ENCODE measurements around the gene TCTA. TPM values are rescaled to one million over a fixed set of nuclear protein-coding genes. Genes with fewer than 3 reads are reported as not detected.

The TCTA gene
- total and polyA plus RNA-seq, 10 of the 15 experiments (the other 5 are each of a cell fraction or from before 2014, with no cell fraction given) = 6.5 to 30.5 (median 18.3) TPM

GRCh38 chr3:49383387-49383786 is 28.8 kb upstream of the TCTA start:
- FAIRE-seq = no peak
- intact Hi-C loops (cut with micrococcal nuclease; ENCODE audit: unreplicated experiment) = no loop called here
- no peak for DNase-seq (ENCODE audit: low read depth, low spot score)
- Histone ChIP-seq H3K9ac (ENCODE audit: control insufficient read depth, insufficient read depth, low read length) (no peak overlapping the region), H3K4me3 (no peak overlapping the region), H3K4me2 (ENCODE audit: control insufficient read depth, insufficient read depth) (no peak overlapping the region), H3K9me3 (replicated peaks; ENCODE audit: control insufficient read depth, insufficient read depth, low read length) (peaks cover 15% of the 10 kb centered on the region), H3K27ac (ENCODE audit: control insufficient read depth, insufficient read depth) (no peak overlapping the region), H4K20me1 (ENCODE audit: control insufficient read depth, insufficient read depth) (no peaks in the 10 kb centered on the region), H3K36me3 (ENCODE audit: control insufficient read depth in 2 of 2, insufficient read depth in 2 of 2, low read length in 1 of 2) (peaks cover 3 to 6% of the 10 kb centered on the region in 2 experiments; a peak in 3 of 4 replicates), H3K27me3 (replicated peaks in 1 of 2; ENCODE audit: control insufficient read depth in 2 of 2, insufficient read depth in 2 of 2, low read length in 1 of 2) (no peaks in the 10 kb centered on the region), H3K4me1 (ENCODE audit: control insufficient read depth, insufficient read depth, low read length) (peaks cover 8% of the 10 kb centered on the region), H3K79me2 (ENCODE audit: control insufficient read depth, insufficient read depth, low read length) (peaks cover 84% of the 10 kb centered on the region), H2AFZ (ENCODE audit: control insufficient read depth, low read depth, low read length) (no peak overlapping the region)
- RAD21 ChIA-PET (ENCODE audit: unreplicated experiment) = no interaction called here
- TF ChIP-seq JUNB (IDR thresholded peaks at IDR 0.05) = no peak
- TF ChIP-seq, protein P1, sequence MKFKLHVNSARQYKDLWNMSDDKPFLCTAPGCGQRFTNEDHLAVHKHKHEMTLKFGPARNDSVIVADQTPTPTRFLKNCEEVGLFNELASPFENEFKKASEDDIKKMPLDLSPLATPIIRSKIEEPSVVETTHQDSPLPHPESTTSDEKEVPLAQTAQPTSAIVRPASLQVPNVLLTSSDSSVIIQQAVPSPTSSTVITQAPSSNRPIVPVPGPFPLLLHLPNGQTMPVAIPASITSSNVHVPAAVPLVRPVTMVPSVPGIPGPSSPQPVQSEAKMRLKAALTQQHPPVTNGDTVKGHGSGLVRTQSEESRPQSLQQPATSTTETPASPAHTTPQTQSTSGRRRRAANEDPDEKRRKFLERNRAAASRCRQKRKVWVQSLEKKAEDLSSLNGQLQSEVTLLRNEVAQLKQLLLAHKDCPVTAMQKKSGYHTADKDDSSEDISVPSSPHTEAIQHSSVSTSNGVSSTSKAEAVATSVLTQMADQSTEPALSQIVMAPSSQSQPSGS (IDR thresholded peaks at IDR 0.05; ENCODE audit: low read length) = no peak
- TF ChIP-seq BRCA1 (IDR thresholded peaks at IDR 0.05; ENCODE audit: low read depth, low read length) = no peak
- TF ChIP-seq SMC3 (IDR thresholded peaks at IDR 0.05; ENCODE audit: borderline replicate concordance, low read length) = no peak
- no peak for TF ChIP-seq DPF2 (IDR thresholded peaks at IDR 0.05)
- TF ChIP-seq CREM (IDR thresholded peaks at IDR 0.05; ENCODE audit: low read depth) = no peak
- TF ChIP-seq USF1 (IDR thresholded peaks at IDR 0.05; ENCODE audit: borderline replicate concordance, extremely low read length, insufficient read depth, low read depth, low read length) = no peak
- no peak for TF ChIP-seq ETV6 (conservative IDR thresholded peaks at IDR 0.05 in 1 of 2, IDR thresholded peaks at IDR 0.05 in 1 of 2; ENCODE audit: borderline replicate concordance in 1 of 2, low read depth in 1 of 2)
- no peak for TF ChIP-seq MEF2B (IDR thresholded peaks at IDR 0.05; ENCODE audit: partially characterized antibody, poor library complexity, severe bottlenecking)
- no peak for TF ChIP-seq RFX5 (IDR thresholded peaks at IDR 0.05; ENCODE audit: low read depth, low read length)
- no peak for TF ChIP-seq SMARCA5 (IDR thresholded peaks at IDR 0.05)
- CTCF ChIA-PET = no interaction called here
- no TSS peak for BruUV-seq (replicated peaks)
- WGBS (ENCODE audit: insufficient coverage, insufficient replicate concordance, low lambda C conversion rate, missing lambda C conversion rate) = 63% methylated on average over 4 of the region's 5 CpGs
- ATAC-seq = no peak
- SMC1A ChIA-PET (ENCODE audit: uncharacterized antibody, unreplicated experiment) = no interaction called here
- POLR2A ChIA-PET = no interaction called here
- in situ Hi-C loops (cut with MboI) = no loop called here
